ENCODE measurements around the gene CACNA1C. TPM values are rescaled to one million over a fixed set of nuclear protein-coding genes. Genes with fewer than 3 reads are reported as not detected.

CACNA1C gene
- total and polyA plus RNA-seq, 8 donors, result 0.31 to 55.8 (median 7.2) TPM

- Histone ChIP-seq H3K4me3 (no peak overlapping the region), H3K27ac (peak overlapping the region in 2 of 5 donors; percentile 61 to 72), H3K4me1 (peaks cover 0 to 40% (median 15%) of the 10 kb centered on the region in 4 donors), H3K36me3 (no peaks in the 10 kb centered on the region), H3K9me3 (no peaks in the 10 kb centered on the region), H3K27me3 (peaks cover 0 to 8% (median 0%) of the 10 kb centered on the region in 3 donors)
- WGBS, 5 donors, result 32 to 49% (median 41%) methylated on average over 8 to 9 of the region's 9 CpGs
- intact Hi-C loops (cut with DNase I; ENCODE audit: low total_unique reads), result no loop called here
- peak; percentile 46 to 83 for DNase-seq
- TF ChIP-seq POLR2A (IDR thresholded peaks at IDR 0.05) (no peak), POLR2AphosphoS5 (IDR thresholded peaks at IDR 0.05) (no peak), EP300 (IDR thresholded peaks at IDR 0.05) (no peak), CTCF (IDR thresholded peaks at IDR 0.05) (no peak)
Observed at GRCh38 chr12:2324387-2324786, 271.6 kb downstream of the CACNA1C start.

- peaks cover 0 to 38% (median 16%) of the 10 kb centered on the region in 4 donors for H3K4me1 ChIP-seq
- peak in 1 of 2 donors; percentile 60 for DNase-seq
- peak overlapping the region in 1 of 5 donors; percentile 72 for H3K27ac ChIP-seq
- no peaks in the 10 kb centered on the region for H3K36me3 ChIP-seq
- H3K9me3 ChIP-seq, result no peaks in the 10 kb centered on the region
- H3K4me3 ChIP-seq, result no peak overlapping the region
- intact Hi-C loops (cut with DNase I; ENCODE audit: low total_unique reads), result no loop called here
- peaks cover 0 to 7% (median 0%) of the 10 kb centered on the region in 3 donors for H3K27me3 ChIP-seq
- 55 to 70% (median 59%) methylated on average over 8 of the region's 8 CpGs for WGBS, 5 donors
- TF ChIP-seq EP300 (IDR thresholded peaks at IDR 0.05) (no peak), POLR2AphosphoS5 (IDR thresholded peaks at IDR 0.05) (no peak)
Observed at GRCh38 chr12:2325519-2325918, 272.7 kb downstream of the CACNA1C start.

GRCh38 chr12:2326470-2326869, 273.7 kb downstream of the CACNA1C start:
- H3K36me3 ChIP-seq, result no peaks in the 10 kb centered on the region
- H3K27ac ChIP-seq, result peak overlapping the region in 1 of 5 donors; percentile 72
- no peak for DNase-seq
- peaks cover 0 to 40% (median 16%) of the 10 kb centered on the region in 4 donors for H3K4me1 ChIP-seq
- no peak overlapping the region for H3K4me3 ChIP-seq
- TF ChIP-seq POLR2AphosphoS5 (IDR thresholded peaks at IDR 0.05) (no peak), CTCF (IDR thresholded peaks at IDR 0.05) (no peak), POLR2A (IDR thresholded peaks at IDR 0.05) (no peak), EP300 (IDR thresholded peaks at IDR 0.05) (no peak)
- H3K27me3 ChIP-seq, result peaks cover 0 to 4% (median 0%) of the 10 kb centered on the region in 3 donors
- WGBS, 5 donors, result 72 to 87% (median 75%) methylated on average over 5 of the region's 5 CpGs
- H3K9me3 ChIP-seq, result no peaks in the 10 kb centered on the region
- intact Hi-C loops (cut with DNase I; ENCODE audit: low total_unique reads), result no loop called here

- intact Hi-C loops (cut with DNase I; ENCODE audit: low total_unique reads), result no loop called here
- peaks cover 0 to 4% (median 0%) of the 10 kb centered on the region in 3 donors for H3K27me3 ChIP-seq
- no peak for DNase-seq
- no peak overlapping the region for H3K27ac ChIP-seq
- 63 to 95% (median 81%) methylated on average over 3 of the region's 3 CpGs for WGBS, 5 donors
- no peaks in the 10 kb centered on the region for H3K36me3 ChIP-seq
- TF ChIP-seq EP300 (IDR thresholded peaks at IDR 0.05), result no peak
- TF ChIP-seq CTCF (IDR thresholded peaks at IDR 0.05), result no peak
- TF ChIP-seq POLR2A (IDR thresholded peaks at IDR 0.05), result no peak
- no peak for TF ChIP-seq POLR2AphosphoS5 (IDR thresholded peaks at IDR 0.05)
- H3K9me3 ChIP-seq, result no peaks in the 10 kb centered on the region
- H3K4me1 ChIP-seq, result peaks cover 0 to 28% (median 14%) of the 10 kb centered on the region in 4 donors
- H3K4me3 ChIP-seq, result no peak overlapping the region
Observed at GRCh38 chr12:2328661-2329060, 275.9 kb downstream of the CACNA1C start.

- no peak for TF ChIP-seq POLR2AphosphoS5 (IDR thresholded peaks at IDR 0.05)
- no peak for TF ChIP-seq POLR2A (IDR thresholded peaks at IDR 0.05)
- TF ChIP-seq EP300 (IDR thresholded peaks at IDR 0.05), result no peak
- no peak for TF ChIP-seq CTCF (IDR thresholded peaks at IDR 0.05)
- H3K9me3 ChIP-seq, result no peaks in the 10 kb centered on the region
- H3K27ac ChIP-seq, result no peak overlapping the region
- H3K27me3 ChIP-seq, result no peaks in the 10 kb centered on the region
- H3K36me3 ChIP-seq, result no peaks in the 10 kb centered on the region
- intact Hi-C loops (cut with DNase I; ENCODE audit: low total_unique reads), result no loop called here
- 47 to 66% (median 53%) methylated on average over 6 to 7 of the region's 7 CpGs for WGBS, 5 donors
- DNase-seq, result no peak
- no peak overlapping the region for H3K4me3 ChIP-seq
- H3K4me1 ChIP-seq, result peaks cover 0 to 17% (median 4%) of the 10 kb centered on the region in 4 donors
Observed at GRCh38 chr12:2329661-2330210, 276.9 kb downstream of the CACNA1C start.
